ENCODE results near the gene FBXO2. TPM values are rescaled to one million over a fixed set of nuclear protein-coding genes. Genes with fewer than 3 reads are reported as not detected.

The FBXO2 gene, protein sequence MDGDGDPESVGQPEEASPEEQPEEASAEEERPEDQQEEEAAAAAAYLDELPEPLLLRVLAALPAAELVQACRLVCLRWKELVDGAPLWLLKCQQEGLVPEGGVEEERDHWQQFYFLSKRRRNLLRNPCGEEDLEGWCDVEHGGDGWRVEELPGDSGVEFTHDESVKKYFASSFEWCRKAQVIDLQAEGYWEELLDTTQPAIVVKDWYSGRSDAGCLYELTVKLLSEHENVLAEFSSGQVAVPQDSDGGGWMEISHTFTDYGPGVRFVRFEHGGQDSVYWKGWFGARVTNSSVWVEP
- polyA plus RNA-seq (2012; ENCODE audit: missing spikeins), result 0.76 TPM

DNA sequence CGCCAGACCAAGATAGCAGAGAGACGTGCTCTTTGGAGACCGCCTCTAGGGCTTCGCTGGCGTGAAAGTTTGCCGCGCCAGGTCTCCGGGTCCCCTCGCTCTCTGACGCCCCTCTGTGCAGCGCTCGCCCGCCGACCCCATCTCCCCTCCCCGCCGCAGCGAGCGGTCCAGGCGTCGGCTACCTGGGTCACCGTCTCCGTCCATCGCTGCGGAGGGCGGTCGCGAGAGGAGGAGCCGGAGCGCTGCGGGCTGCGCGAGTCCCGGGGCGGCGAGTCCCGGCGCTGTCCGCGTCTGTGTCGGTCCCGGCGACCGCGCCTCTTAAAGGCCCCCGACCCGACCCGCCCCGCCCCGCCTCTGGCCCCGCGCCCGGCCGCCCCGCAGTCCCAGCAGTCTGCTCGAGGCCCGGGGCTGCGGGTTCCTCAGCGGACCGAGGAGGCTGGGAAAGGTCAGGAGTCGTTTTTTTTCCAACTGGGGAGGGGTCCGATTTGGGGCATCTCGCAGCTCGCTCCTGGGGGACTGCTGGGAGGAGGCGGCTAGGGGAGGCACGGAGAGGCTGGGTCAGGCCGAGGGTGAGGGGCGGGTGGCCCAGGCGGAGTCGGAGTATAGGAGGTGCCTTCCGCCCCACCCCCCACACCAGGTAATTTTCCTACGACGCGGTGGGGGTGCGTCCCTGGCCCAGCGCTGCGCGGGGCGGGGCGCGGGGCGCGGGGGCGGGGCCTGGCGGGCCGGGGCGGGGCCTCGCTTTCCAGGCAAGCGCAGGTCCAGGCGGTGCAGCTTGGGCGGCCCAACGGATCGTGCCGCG lies at the start of gene FBXO2, which contains the start of gene FBXO44:
FBXO2 (minus strand) TSS at position 293 of the 802 bp plus-strand sequence; CDS start at position 204, 89 bp downstream.
FBXO44 (plus strand) TSS at position 741 of the 802 bp plus-strand sequence. CDS start 959 bp downstream, outside the sequence.
- peak; percentile 96 for FAIRE-seq
- DNase-seq (ENCODE audit: insufficient read length), result peak; percentile 74
- no peak for TF ChIP-seq TAF1 (IDR thresholded peaks at IDR 0.05; ENCODE audit: borderline replicate concordance, low read depth, low read length)
- no peak for TF ChIP-seq POLR2A (IDR thresholded peaks at IDR 0.05; ENCODE audit: low read depth, low read length)
- no peak for TF ChIP-seq POLR2AphosphoS5 (IDR thresholded peaks at IDR 0.05; ENCODE audit: low read depth, low read length)

DNA sequence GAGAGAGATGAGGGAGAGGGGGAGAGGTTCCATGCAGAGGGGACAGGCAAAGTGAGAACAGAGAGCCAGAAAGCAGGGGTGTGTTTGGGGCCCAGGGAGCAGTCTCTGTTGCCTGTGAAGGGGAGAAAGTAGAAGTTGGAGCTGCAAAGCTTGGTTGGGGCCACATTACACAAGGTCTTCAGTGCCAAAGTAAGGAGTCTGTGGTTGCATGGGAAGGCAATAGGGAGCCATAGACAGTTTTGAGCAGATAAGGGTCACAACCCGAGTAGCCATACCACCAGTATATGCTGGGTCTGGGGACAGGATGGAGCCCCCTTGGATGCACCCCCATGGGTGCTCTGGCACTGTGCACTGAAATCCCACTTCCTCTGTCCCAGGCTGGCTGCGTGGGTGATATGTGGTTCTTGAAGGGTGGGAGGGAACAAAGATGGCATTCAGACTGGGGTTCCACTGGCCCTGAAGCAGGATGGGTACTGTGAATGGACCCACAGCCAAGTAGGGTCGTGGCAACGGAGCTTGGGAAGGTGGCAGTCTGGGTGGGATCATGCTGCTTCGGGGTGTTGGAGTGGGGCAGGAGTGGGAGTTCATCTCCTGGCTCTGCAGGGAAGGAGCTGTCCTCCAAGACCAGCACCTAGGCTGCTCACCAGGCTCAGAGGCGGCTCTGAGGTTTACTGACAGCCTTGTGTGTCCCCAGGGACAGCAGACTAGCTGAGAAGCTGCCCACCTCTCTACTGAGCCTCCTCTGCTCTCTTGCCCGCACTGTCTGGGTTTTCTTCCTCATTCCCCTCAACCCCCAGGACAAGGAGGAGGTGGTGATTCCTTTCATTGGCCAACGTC lies 49.3 kb upstream of the FBXO2 start:
- DNase-seq (ENCODE audit: insufficient read length), result no peak
- FAIRE-seq, result no peak
- no peak for TF ChIP-seq TAF1 (IDR thresholded peaks at IDR 0.05; ENCODE audit: borderline replicate concordance, low read depth, low read length)
- no peak for TF ChIP-seq POLR2AphosphoS5 (IDR thresholded peaks at IDR 0.05; ENCODE audit: low read depth, low read length)
- TF ChIP-seq POLR2A (IDR thresholded peaks at IDR 0.05; ENCODE audit: low read depth, low read length), result no peak

DNA sequence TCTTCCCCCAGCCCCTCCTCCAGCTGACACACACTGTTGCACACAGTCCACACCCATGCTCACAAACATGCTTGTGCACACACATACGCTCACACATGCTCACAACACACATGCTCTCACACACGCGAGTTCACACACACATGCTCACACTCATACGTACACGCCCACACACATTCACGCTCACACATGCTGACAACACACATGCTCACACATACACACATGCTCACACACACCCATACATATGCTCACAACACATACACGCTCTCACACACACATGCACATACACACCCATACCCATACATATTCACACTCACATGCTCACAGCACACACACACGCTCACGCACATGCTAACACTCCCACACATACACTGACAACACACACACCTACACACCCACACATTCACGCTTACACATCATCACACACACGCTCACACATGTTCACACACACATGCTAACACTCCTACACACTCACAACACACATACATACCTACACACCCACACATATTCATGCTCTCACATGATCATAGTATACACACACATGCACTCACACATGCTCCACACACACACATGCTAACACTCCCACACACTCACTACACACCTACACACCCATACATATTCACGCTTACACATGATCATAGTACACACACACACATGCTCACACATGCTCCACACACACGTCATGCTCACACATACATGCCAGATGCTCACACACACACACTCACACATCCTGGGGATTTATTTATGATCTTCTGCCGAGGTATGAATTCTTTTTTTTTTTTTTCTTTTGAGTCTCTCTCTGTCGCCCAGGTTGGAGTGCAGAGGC lies 48.0 kb upstream of the FBXO2 start:
- DNase-seq (ENCODE audit: insufficient read length) (no peak), FAIRE-seq (no peak)

DNA sequence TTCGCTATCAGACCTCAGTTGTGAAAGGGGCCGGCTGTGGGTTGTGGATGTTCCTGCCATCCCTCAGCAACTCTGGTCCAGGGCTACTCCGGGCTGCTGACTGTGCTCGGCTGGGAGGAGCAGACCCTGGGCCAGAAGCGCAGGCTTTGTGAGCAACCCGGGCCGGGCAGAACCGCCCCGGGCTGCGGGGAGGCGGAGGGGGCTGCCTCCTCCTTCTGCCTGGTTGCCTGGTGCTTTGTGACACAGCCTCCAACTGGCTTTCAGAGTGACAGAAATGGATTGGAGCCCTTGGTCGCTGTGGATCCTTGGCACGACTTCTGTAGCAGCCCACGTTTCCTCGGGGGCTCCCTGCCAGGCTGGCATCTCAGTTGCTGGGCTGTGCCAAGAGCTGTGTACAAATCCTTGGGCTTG lies 47.3 kb upstream of the FBXO2 start:
- FAIRE-seq (no peak), DNase-seq (ENCODE audit: insufficient read length) (no peak)
- TF ChIP-seq POLR2A (IDR thresholded peaks at IDR 0.05; ENCODE audit: low read depth, low read length) (no peak), TAF1 (IDR thresholded peaks at IDR 0.05; ENCODE audit: borderline replicate concordance, low read depth, low read length) (no peak), POLR2AphosphoS5 (IDR thresholded peaks at IDR 0.05; ENCODE audit: low read depth, low read length) (no peak)

More for the DNA sequence above, 48.0 kb upstream of the FBXO2 start:
- TF ChIP-seq POLR2A (IDR thresholded peaks at IDR 0.05; ENCODE audit: low read depth, low read length) (no peak), TAF1 (IDR thresholded peaks at IDR 0.05; ENCODE audit: borderline replicate concordance, low read depth, low read length) (no peak), POLR2AphosphoS5 (IDR thresholded peaks at IDR 0.05; ENCODE audit: low read depth, low read length) (no peak)

DNA sequence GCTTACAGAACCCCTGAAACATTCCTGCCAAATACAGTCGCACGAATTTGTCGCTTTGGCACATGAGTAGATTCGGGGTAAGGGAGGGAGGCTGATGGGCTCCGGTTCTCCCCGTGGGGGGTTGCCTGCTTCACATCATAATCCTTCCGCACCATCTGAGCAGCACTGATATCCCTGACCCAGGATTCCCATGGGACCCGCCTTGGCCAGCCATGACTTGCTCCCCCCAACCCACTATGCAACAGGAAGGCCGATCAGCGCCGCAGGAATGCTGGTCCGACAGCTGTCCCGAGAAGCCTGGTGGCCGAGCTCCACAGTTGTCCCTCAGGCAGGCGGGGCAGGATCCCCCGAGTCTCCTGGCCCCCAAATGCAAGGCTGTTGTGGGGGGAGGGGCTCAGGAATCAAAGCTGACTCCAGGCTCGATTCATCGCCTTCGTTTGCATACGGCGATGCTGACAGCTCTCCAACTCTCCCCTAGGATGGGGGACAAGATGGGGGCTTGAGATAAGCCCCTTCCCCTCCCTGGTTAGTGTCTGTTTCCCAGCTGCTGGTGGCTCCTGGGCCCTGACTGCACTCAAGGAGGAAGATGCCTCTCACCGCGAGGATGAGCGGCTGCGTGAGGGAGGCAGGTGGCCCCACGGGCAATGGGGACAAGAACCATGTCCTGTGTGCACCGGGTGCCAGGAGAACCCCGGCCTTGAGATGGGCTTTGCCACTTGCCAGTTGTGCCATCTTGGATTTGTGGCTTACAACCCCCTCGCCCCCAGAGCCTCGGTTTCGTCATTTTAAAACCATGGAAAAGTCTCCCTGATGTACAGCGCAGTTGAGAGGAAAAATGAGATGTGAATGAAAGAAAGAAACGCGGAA lies 46.6 kb upstream of the FBXO2 start:
- TF ChIP-seq POLR2A (IDR thresholded peaks at IDR 0.05; ENCODE audit: low read depth, low read length) (no peak), POLR2AphosphoS5 (IDR thresholded peaks at IDR 0.05; ENCODE audit: low read depth, low read length) (no peak), TAF1 (IDR thresholded peaks at IDR 0.05; ENCODE audit: borderline replicate concordance, low read depth, low read length) (no peak)
- FAIRE-seq (no peak), DNase-seq (ENCODE audit: insufficient read length) (no peak)

DNA sequence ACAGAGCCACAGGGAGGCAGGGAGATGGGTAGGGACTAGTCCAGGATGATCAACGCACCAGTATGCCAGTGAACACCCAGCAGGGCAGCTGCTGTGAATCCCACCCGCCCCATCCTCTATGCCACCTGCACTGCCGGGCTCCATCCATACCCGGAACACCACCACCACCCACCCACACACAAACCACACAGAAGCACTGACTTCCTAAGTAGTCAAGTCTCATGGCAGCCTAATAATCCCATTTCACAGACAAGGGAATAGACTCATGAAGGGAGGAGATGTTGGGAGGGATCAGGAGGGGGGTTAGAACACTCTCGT lies 43.6 kb upstream of the FBXO2 start:
- FAIRE-seq (no peak), DNase-seq (ENCODE audit: insufficient read length) (no peak)
- TF ChIP-seq POLR2A (IDR thresholded peaks at IDR 0.05; ENCODE audit: low read depth, low read length) (no peak), POLR2AphosphoS5 (IDR thresholded peaks at IDR 0.05; ENCODE audit: low read depth, low read length) (no peak), TAF1 (IDR thresholded peaks at IDR 0.05; ENCODE audit: borderline replicate concordance, low read depth, low read length) (no peak)

DNA sequence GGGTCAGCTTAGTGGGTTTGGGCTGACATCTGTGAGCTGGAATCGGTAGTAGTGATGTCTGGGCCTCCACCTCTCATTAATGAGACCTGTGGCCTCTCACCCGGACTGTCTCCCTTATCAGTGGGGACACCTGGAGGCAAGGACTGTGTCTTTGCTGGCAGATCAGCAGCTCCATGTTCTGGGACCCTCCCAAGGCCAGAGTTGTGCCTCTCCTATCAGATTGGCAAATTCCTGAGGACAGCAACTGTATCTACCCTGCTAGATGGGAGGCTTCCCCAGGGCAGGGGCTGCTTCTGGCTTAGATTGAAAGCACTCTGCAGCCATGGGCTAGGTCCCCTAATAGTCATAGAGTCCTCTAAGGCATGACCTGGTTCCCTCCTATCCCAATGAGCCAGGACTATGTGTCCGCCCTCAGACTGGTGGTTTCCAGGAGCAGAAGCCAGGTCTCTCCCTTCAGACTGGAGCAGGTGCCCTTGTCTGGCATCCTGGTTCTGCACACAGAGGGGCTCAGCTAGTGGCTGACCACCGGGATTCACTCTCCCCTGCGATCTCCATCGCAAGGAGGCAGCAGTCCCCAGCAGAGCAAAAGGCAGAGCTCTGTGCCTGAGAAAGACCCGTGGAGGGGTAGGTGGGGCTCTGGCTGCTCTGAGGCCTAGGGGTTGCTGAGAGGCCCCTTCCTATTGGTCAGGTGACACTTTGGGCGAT lies 43.1 kb upstream of the FBXO2 start:
- TF ChIP-seq POLR2A (IDR thresholded peaks at IDR 0.05; ENCODE audit: low read depth, low read length) (no peak), TAF1 (IDR thresholded peaks at IDR 0.05; ENCODE audit: borderline replicate concordance, low read depth, low read length) (no peak), POLR2AphosphoS5 (IDR thresholded peaks at IDR 0.05; ENCODE audit: low read depth, low read length) (no peak)
- DNase-seq (ENCODE audit: insufficient read length) (no peak), FAIRE-seq (no peak)

DNA sequence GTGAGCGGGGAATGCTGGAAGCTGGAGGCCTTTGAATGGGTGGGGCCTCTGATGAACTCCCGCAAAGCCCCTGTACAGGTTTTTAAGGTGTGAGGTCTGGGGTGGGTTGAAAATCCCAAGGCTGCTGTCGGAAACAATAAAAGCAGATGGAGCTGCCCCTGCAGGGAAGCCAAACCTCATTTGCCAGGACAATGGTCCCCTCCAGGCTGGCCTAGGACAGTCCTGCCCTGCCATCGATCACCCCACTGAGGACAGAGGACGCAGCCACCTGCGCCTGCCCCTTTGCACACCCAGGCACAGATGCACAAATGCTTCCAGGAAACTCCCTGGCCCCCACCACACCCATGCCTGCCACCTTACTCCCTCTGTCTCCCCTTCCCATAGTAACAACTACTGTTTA lies 41.6 kb upstream of the FBXO2 start:
- DNase-seq (ENCODE audit: insufficient read length) (no peak), FAIRE-seq (no peak)
- TF ChIP-seq POLR2AphosphoS5 (IDR thresholded peaks at IDR 0.05; ENCODE audit: low read depth, low read length) (no peak), TAF1 (IDR thresholded peaks at IDR 0.05; ENCODE audit: borderline replicate concordance, low read depth, low read length) (no peak), POLR2A (IDR thresholded peaks at IDR 0.05; ENCODE audit: low read depth, low read length) (no peak)

DNA sequence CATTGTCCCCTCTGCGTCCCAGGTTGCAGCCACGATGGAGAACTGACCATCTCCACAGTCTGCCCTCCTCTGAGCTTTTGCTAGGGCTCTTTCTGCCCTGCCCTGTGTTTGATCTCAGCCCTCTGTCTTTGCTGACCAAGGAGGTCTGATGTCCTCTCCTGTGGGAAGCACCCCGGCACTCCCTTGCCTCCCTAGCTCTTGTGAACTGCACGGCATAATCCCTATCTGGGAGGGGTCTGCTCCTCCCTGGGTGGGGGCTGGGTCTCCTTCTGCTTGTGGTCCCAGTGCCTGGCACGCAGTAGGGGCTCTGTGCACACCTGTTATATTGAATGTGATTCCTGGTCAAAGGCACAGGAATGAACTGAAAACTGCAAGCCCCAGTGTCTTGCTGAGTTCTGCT lies 39.7 kb upstream of the FBXO2 start:
- TF ChIP-seq TAF1 (IDR thresholded peaks at IDR 0.05; ENCODE audit: borderline replicate concordance, low read depth, low read length) (no peak), POLR2AphosphoS5 (IDR thresholded peaks at IDR 0.05; ENCODE audit: low read depth, low read length) (no peak), POLR2A (IDR thresholded peaks at IDR 0.05; ENCODE audit: low read depth, low read length) (no peak)
- FAIRE-seq (no peak), DNase-seq (ENCODE audit: insufficient read length) (no peak)
